SU-DHL-6 (cell line): ENCODE measurements around the gene ARV1.

Source experiments
- H2AFZ ChIP-seq: fragments of 200-600 bp; sonication (generic); 2 replicates; pipeline ENCODE4 v1.6.1; 2014; ENCODE audit warnings: low read depth, mild to moderate bottlenecking, moderate library complexity, mixed read lengths, antibody characterized with exemption, low read length; ENCODE audit not compliant: severe bottlenecking
- H3F3A ChIP-seq: fragments of 200-600 bp; shearing (Covaris generic); 2 replicates; pipeline ENCODE4 v1.6.0; 2016; ENCODE audit warnings: antibody characterized with exemption, mild to moderate bottlenecking; ENCODE audit not compliant: insufficient read depth
- H3K27ac ChIP-seq: fragments of 200-600 bp; sonication (generic); 2 replicates; pipeline ENCODE4 v1.5.1; 2016; ENCODE audit warnings: low read depth, mild to moderate bottlenecking, low read length, moderate library complexity, mixed read lengths
- H3K27me3 ChIP-seq: fragments of 200-600 bp; sonication (generic), shearing (Covaris generic); 2 replicates; pipeline ENCODE4 v1.6.0; 2014; ENCODE audit warnings: mild to moderate bottlenecking, low read length
- H3K36me3 ChIP-seq: fragments of 200-600 bp; sonication (generic); 2 replicates; pipeline ENCODE4 v1.6.1; 2014; ENCODE audit warnings: mild to moderate bottlenecking, low read length, mixed read lengths
- H3K4me2 ChIP-seq: fragments of 300-600, 200-600 bp; shearing (Covaris generic), sonication (generic); 2 replicates; pipeline ENCODE4 v1.6.0; 2014; ENCODE audit warnings: low read length, low read depth, mild to moderate bottlenecking; ENCODE audit not compliant: poor library complexity, severe bottlenecking
- H3K4me3 ChIP-seq: fragments of 200-600 bp; sonication (generic); 2 replicates; pipeline ENCODE4 v1.5.1; 2014; ENCODE audit warnings: antibody characterized with exemption, low read length, mild to moderate bottlenecking, mixed read lengths; ENCODE audit not compliant: insufficient read depth, poor library complexity, severe bottlenecking
- H3K79me2 ChIP-seq: fragments of 200-600 bp; sonication (generic); 2 replicates; pipeline ENCODE4 v1.6.1; 2014; ENCODE audit warnings: mild to moderate bottlenecking, low read length, moderate library complexity; ENCODE audit not compliant: insufficient read depth
- H3K9ac ChIP-seq: fragments of 200-600 bp; sonication (generic); 2 replicates; pipeline ENCODE4 v1.7.0; 2014; ENCODE audit warnings: mild to moderate bottlenecking, low read length
- H3K9me2 ChIP-seq: fragments of 200-600 bp; sonication (generic); replicated peaks from 2 replicates; pipeline ENCODE4 v1.6.1; 2014; ENCODE audit warnings: low read length; ENCODE audit not compliant: insufficient read depth
- H3K9me3 ChIP-seq: fragments of 200-600 bp; sonication (generic); 2 replicates; pipeline ENCODE4 v1.6.1; 2014; ENCODE audit warnings: low read length, mixed read lengths; ENCODE audit not compliant: insufficient read depth
- H4K20me1 ChIP-seq: fragments of 200-600 bp; sonication (generic); 2 replicates; pipeline ENCODE4 v1.6.1; 2014; ENCODE audit warnings: low read depth, mild to moderate bottlenecking, antibody characterized with exemption, low read length, moderate library complexity, mixed read lengths
- EZH2phosphoT487 ChIP-seq: fragments of 200-600 bp; sonication (generic), shearing (Covaris generic); conservative IDR thresholded peaks from 2 replicates; pipeline ENCODE4 v1.6.1; 2018; ENCODE audit warnings: mild to moderate bottlenecking, antibody characterized with exemption, low read length, moderate library complexity, mixed read lengths
- TF ChIP-seq, protein P1 (sequence below): fragments of 200-600 bp; sonication (generic); IDR thresholded peaks from one replicate; pipeline ENCODE4 v1.5.1; 2017; ENCODE audit warnings: antibody characterized with exemption, mild to moderate bottlenecking, low read length, moderate library complexity; ENCODE audit not compliant: insufficient read depth, poor library complexity, severe bottlenecking

The ARV1 gene

GRCh38 chr1:230939806-230940489 is 38.9 kb upstream of the ARV1 start:
- H3F3A ChIP-seq, result no peaks in the 10 kb centered on the region
- no peak overlapping the region for H3K9ac ChIP-seq
- no peak overlapping the region for H3K4me3 ChIP-seq
- H3K9me2 ChIP-seq, result no peaks in the 10 kb centered on the region
- TF ChIP-seq, protein P1, sequence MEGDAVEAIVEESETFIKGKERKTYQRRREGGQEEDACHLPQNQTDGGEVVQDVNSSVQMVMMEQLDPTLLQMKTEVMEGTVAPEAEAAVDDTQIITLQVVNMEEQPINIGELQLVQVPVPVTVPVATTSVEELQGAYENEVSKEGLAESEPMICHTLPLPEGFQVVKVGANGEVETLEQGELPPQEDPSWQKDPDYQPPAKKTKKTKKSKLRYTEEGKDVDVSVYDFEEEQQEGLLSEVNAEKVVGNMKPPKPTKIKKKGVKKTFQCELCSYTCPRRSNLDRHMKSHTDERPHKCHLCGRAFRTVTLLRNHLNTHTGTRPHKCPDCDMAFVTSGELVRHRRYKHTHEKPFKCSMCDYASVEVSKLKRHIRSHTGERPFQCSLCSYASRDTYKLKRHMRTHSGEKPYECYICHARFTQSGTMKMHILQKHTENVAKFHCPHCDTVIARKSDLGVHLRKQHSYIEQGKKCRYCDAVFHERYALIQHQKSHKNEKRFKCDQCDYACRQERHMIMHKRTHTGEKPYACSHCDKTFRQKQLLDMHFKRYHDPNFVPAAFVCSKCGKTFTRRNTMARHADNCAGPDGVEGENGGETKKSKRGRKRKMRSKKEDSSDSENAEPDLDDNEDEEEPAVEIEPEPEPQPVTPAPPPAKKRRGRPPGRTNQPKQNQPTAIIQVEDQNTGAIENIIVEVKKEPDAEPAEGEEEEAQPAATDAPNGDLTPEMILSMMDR, result no peak
- TF ChIP-seq EZH2phosphoT487, result no peak
- H4K20me1 ChIP-seq, result no peaks in the 10 kb centered on the region
- no peaks in the 10 kb centered on the region for H3K79me2 ChIP-seq
- no peak overlapping the region for H3K27ac ChIP-seq
- H3K9me3 ChIP-seq, result no peaks in the 10 kb centered on the region
- no peak overlapping the region for H3K4me2 ChIP-seq
- H2AFZ ChIP-seq, result no peak overlapping the region
- H3K27me3 ChIP-seq, result no peaks in the 10 kb centered on the region
- peaks cover 16% of the 10 kb centered on the region; the same call in 1 of the 2 replicates for H3K36me3 ChIP-seq

DNA sequence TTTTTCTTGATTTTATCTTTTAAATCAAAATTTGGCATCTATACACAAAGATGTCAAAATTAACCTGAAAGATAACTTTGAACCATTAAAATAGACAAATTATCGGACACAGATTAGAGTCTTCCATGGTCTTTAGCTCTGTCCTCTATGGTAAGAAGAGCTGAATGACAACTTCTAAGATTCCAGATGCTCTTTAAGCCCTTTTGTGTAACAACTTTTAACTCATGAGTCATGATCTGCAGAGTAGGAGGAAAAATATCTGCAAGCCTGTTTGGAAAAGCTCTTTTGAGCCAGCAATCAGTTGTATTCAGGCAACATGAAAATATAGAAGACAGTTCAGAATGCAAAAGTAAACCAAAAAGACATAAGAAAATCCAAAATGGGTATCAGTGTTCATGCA is 38.0 kb upstream of the ARV1 start:
- Histone ChIP-seq H3K9ac (no peak overlapping the region), H3K27ac (no peak overlapping the region), H3K9me3 (no peaks in the 10 kb centered on the region), H2AFZ (no peak overlapping the region), H3F3A (no peaks in the 10 kb centered on the region), H3K4me3 (no peak overlapping the region), H4K20me1 (no peaks in the 10 kb centered on the region), H3K27me3 (no peaks in the 10 kb centered on the region), H3K9me2 (no peaks in the 10 kb centered on the region), H3K79me2 (no peaks in the 10 kb centered on the region), H3K4me2 (no peak overlapping the region), H3K36me3 (peaks cover 21% of the 10 kb centered on the region)
- TF ChIP-seq, protein P1, result no peak
- no peak for TF ChIP-seq EZH2phosphoT487

- Histone ChIP-seq H3K36me3 (peaks cover 24% of the 10 kb centered on the region), H3K4me3 (no peak overlapping the region), H3K27ac (no peak overlapping the region), H2AFZ (no peak overlapping the region), H3K9me2 (no peaks in the 10 kb centered on the region), H3K4me2 (no peak overlapping the region), H3K9me3 (no peaks in the 10 kb centered on the region), H3F3A (no peaks in the 10 kb centered on the region), H3K9ac (no peak overlapping the region), H4K20me1 (no peaks in the 10 kb centered on the region), H3K27me3 (no peaks in the 10 kb centered on the region), H3K79me2 (no peaks in the 10 kb centered on the region)
- TF ChIP-seq, protein P1, result no peak
- TF ChIP-seq EZH2phosphoT487, result no peak
Measured at GRCh38 chr1:230943048-230943593, 35.8 kb upstream of the ARV1 start.
